GM12891 (cell line): ENCODE measurements around the gene IAH1.

Experiments used
- PAX5 ChIP-seq: IDR thresholded peaks from 2 replicates; pipeline ENCODE4 v1.6.1; 2011; ENCODE audit warnings: low read length, moderate library complexity, mild to moderate bottlenecking; ENCODE audit not compliant: insufficient read depth, severe bottlenecking
- POLR2A ChIP-seq: IDR thresholded peaks from 2 replicates; pipeline ENCODE4 v1.6.1; 2011; ENCODE audit warnings: low read depth, low read length, control low read depth
- POLR2AphosphoS5 ChIP-seq: IDR thresholded peaks from 2 replicates; pipeline ENCODE4 v1.6.1; 2011; ENCODE audit warnings: low read depth, low read length, control low read depth
- POU2F2 ChIP-seq: IDR thresholded peaks from 2 replicates; pipeline ENCODE4 v1.6.1; 2011; ENCODE audit warnings: low read depth, mild to moderate bottlenecking, control low read depth, low read length, moderate library complexity
- SPI1 ChIP-seq: IDR thresholded peaks from 2 replicates; pipeline ENCODE4 v1.6.1; 2011; ENCODE audit warnings: low read depth, low read length, control low read depth
- TAF1 ChIP-seq: IDR thresholded peaks from 2 replicates; pipeline ENCODE4 v1.6.1; 2011; ENCODE audit warnings: low read depth, low read length, control low read depth

- TF ChIP-seq POLR2A = no peak
- no peak for TF ChIP-seq TAF1
- TF ChIP-seq POLR2AphosphoS5 = 0 out of 2 replicates have a peak, but pooled peaks have one; percentile 38
- no peak for TF ChIP-seq SPI1
- TF ChIP-seq PAX5 = no peak
- no peak for TF ChIP-seq POU2F2
These were observed 905 bp upstream of the IAH1 start for GRCh38 chr2:9473308-9473984.
